Measurements from ENCODE around the gene TCF3. TPM values are rescaled to one million over a fixed set of nuclear protein-coding genes. Genes with fewer than 3 reads are reported as not detected.

TCF3 gene
- total and polyA plus RNA-seq, 12 donors = 8.5 to 96.0 (median 42.0) TPM

DNA sequence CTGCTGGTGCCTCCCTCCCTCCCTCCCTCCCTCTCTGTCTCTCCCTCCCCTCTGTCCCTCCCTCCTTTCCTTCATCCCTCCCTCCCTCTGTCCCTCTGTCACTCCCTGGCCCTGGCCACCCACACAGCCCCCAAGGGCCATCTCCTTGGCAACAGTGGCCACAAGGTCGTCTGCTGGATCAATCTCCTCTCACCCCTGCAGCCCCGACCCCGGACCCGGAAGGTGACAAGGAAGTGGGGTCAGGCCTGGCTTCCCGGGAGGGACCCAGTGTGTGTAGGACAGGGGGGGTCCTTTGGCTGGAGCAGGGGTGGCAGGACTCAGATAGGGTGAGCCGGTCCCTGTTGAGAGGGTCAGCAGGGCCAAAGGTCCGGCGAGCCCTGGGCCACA is 21.9 kb upstream of the TCF3 start:
- no peak overlapping the region for H3K27ac ChIP-seq
- WGBS, 4 donors = 16 to 47% (median 37%) methylated on average over 4 to 8 of the region's 8 CpGs
- intact Hi-C loops (cut with DNase I) = loop anchor here (5.0 to 10.0 kb wide), 3 partner anchors 93 to 127 kb away; no protein-coding TSS in a partner anchor
- peaks cover 68% of the 10 kb centered on the region for H3K27me3 ChIP-seq
- TF ChIP-seq POLR2A (IDR thresholded peaks at IDR 0.05) = no peak
- TF ChIP-seq, protein P1, sequence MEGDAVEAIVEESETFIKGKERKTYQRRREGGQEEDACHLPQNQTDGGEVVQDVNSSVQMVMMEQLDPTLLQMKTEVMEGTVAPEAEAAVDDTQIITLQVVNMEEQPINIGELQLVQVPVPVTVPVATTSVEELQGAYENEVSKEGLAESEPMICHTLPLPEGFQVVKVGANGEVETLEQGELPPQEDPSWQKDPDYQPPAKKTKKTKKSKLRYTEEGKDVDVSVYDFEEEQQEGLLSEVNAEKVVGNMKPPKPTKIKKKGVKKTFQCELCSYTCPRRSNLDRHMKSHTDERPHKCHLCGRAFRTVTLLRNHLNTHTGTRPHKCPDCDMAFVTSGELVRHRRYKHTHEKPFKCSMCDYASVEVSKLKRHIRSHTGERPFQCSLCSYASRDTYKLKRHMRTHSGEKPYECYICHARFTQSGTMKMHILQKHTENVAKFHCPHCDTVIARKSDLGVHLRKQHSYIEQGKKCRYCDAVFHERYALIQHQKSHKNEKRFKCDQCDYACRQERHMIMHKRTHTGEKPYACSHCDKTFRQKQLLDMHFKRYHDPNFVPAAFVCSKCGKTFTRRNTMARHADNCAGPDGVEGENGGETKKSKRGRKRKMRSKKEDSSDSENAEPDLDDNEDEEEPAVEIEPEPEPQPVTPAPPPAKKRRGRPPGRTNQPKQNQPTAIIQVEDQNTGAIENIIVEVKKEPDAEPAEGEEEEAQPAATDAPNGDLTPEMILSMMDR (IDR thresholded peaks at IDR 0.05) = no peak
- peaks cover 0 to 13% of the 10 kb centered on the region in 2 donors for H3K4me1 ChIP-seq (replicated peaks in 1 of 2)
- no peak overlapping the region for H3K4me3 ChIP-seq
- no peaks in the 10 kb centered on the region for H3K9me3 ChIP-seq (replicated peaks in 1 of 3)
- H3K36me3 ChIP-seq (replicated peaks in 1 of 2) = no peaks in the 10 kb centered on the region
- no peak for DNase-seq

DNA sequence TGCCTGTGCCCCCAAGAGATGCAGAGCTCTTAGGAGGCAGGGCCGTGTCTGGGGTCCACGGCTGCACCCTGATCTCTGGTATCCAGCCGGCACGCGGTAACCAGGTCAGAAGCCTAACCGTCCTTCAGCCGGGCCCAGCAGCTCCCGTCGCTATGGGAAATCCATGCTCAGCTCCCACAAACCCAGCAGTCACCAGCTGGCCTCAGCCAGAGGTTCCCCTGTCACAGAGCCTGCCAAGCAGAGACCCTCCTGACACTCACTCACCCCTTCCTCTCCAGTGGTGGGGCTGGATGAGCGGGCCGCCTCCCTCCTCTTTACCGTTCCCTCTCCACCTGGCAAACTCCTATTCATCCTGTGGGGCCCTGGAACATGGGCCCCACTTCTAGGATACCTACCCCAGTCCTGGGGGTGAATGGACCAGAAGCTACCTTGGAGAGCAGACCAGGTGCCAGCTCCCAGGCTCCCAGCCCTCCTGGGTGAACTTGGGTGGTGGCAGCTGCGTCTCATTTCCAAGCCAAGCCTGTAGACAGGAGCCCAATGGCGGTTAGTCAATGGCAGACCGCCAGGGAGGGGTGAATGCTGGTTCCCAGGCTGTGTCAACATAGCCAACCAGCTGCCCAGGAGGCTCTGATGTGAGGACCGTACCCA is 21.4 kb upstream of the TCF3 start:
- Histone ChIP-seq H3K27me3 (peaks cover 68% of the 10 kb centered on the region), H3K9me3 (replicated peaks in 1 of 3) (no peaks in the 10 kb centered on the region), H3K36me3 (replicated peaks in 1 of 2) (no peaks in the 10 kb centered on the region), H3K27ac (no peak overlapping the region), H3K4me3 (no peak overlapping the region), H3K4me1 (replicated peaks in 1 of 2) (peaks cover 0 to 13% of the 10 kb centered on the region in 2 donors)
- TF ChIP-seq, protein P1 (IDR thresholded peaks at IDR 0.05) = no peak
- no peak for TF ChIP-seq POLR2A (IDR thresholded peaks at IDR 0.05)
- intact Hi-C loops (cut with DNase I) = loop anchor here (5.0 to 10.0 kb wide), 3 partner anchors 94 to 126 kb away; no protein-coding TSS in a partner anchor
- DNase-seq = no peak
- WGBS, 4 donors = 52 to 84% (median 69%) methylated on average over 9 to 16 of the region's 16 CpGs

DNA sequence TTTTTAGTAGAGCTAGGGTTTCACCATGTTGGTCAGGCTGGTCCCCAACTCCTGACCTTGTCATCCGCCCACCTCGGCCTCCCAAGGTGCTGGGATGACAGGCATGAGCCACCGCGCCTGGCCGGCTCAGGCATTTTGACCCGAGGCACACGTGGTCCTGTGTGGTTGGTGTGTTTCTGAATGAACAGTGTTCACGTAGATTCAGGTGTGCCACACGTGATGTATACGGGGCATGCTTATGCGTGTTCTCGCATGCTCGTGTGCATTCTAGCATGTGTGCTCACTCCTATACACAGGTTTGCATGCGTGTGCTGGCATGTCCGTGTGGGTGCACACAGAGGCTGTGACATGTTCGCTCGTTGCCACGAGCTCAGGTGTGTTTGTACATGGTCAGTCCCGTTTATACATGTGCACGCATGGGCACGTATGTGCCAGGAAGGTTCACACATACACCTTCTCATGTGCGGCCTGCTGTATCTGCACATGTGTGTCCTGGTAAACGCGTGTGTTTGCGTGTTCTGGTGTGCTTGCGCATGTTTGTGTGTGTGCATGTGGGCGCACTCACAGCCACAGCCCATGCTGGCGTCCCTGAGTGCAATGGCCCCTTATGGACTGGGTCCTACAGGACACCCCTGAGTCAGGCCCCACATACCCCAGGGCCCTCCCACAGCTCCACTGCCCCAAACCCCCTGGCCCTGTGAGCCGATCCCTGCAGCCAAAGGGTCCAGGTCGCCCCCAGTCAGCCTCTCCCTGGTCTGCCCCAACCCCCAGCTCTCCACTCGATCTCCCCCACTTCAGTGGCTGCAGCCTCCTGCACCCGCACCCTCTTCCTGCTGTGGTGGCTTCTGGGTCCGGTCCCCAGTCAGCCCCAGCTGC is 20.6 kb upstream of the TCF3 start:
- DNase-seq = no peak
- H3K36me3 ChIP-seq (replicated peaks in 1 of 2) = no peaks in the 10 kb centered on the region
- H3K4me3 ChIP-seq = no peak overlapping the region
- intact Hi-C loops (cut with DNase I) = loop anchor here (5.0 to 10.0 kb wide), 3 partner anchors 94 to 126 kb away; no protein-coding TSS in a partner anchor
- H3K9me3 ChIP-seq (replicated peaks in 1 of 3) = no peaks in the 10 kb centered on the region
- TF ChIP-seq POLR2A (IDR thresholded peaks at IDR 0.05) = no peak
- TF ChIP-seq, protein P1 (IDR thresholded peaks at IDR 0.05) = no peak
- peaks cover 0 to 13% of the 10 kb centered on the region in 2 donors for H3K4me1 ChIP-seq (replicated peaks in 1 of 2)
- 75 to 81% (median 78%) methylated on average over 24 to 33 of the region's 33 CpGs for WGBS, 4 donors
- H3K27me3 ChIP-seq = peaks cover 72% of the 10 kb centered on the region
- H3K27ac ChIP-seq = no peak overlapping the region

Measured in adrenal gland (tissue), 12 donors.